HG02938 (cell line): ENCODE measurements around the gene INPP5D.
A peak's percentile ranks its signal among the peaks of the same experiment; 100 is the strongest.
"Not testable (repeated sequence)": the region's sequence is repeated elsewhere in the genome, so short reads cannot be mapped to it uniquely, and the experiment has no call there.

Source experiments
- ATAC-seq: cut with Tn5 transposase; IDR thresholded peaks from one replicate; pipeline ENCODE4 v1.9.1; 2021; ENCODE audit warnings: mild to moderate bottlenecking, moderate library complexity; ENCODE audit not compliant: unreplicated experiment

Gene INPP5D

DNA sequence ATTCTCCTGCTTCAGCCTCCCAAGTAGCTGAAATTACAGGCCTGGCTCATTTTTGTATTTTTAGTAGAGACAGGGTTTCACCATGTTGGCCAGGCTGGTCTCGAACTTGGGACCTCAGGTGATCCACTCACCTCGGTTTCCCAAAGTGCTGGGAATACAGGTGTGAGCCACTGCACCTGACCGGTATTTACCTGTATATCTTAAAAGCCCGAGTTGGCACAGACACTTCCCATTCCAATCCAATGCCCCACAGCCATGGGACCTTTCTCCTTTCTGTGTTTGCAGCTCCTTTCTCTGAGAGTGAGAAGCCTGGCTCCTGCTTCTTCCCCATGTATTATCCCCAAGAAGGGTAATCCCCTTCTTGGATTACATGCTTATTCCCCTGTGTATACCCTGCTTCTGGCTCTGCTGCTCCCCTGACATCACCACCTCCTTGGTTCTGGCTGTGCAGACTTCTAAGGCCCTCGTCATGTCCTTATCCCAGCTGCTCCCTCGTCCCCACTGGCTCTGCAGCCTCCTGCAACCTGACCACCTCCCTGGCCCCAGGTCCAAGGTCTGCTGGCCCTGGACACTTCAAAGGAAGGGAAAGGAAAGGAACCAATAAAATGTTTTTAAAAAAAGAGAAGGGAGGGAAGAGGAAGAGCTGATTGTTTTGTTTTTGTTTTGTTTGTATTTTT is 52.8 kb downstream of the INPP5D start:
- no peak for ATAC-seq

DNA sequence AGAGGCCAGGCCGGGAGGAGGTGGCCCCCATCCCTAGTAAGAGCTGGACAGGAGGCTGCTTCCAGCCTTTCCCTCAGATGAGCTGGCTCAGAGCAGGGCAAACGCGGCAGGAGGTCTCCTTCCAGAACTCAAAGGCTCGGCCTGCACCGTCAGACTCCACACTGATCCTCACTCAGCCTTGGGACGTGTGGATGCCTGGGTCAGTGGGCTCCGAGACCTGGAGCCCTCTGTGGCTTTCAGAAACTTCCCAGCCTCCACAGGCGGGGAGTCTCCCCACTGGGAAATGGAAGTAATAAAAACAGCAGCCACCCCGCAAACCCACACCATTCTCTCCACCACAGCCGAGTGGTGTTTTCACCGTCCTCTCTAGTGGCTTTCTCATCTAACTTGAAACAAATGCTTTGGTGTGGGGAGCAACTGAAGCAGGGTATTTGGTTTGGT is 54.3 kb downstream of the INPP5D start:
- ATAC-seq, result no peak

DNA sequence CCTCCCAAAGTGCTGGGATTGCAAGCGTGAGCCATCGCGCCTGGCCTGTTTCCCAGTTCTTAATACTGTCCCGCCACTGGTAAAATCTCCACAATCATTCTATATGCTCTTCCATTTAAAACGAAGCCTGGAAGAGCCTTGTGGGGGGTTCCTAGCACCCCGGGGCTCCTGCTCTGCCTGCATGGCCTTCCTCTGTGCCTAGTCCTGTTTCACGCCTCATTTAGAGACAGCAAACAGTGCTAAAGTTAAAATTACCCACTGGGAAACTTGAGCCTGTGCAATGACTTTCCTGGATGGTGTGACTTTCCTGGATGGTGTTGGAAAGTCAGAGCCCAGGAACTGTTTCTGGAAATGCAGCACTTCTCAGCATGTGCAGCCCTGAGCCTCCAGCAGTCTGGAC is 55.0 kb downstream of the INPP5D start:
- ATAC-seq, result no peak

DNA sequence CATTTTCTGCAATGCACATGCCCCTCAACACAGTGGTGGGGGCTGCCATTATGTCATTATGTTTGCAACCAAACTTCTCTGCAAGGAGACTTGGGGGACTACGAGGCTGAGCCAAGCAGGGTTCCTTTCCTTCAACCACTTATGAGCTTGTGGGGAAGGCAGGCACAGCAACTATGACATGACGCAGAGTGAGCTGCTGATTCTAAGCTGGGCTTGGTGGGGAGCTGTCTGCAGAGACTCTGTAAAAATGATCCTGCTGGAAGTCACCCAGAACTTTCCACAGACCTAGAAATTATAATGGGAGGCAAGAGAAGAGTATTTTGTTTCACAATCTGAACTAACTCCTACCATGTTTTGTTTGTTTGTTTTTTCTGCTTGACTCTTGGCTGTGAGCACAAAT is 55.6 kb downstream of the INPP5D start:
- ATAC-seq, result no peak

DNA sequence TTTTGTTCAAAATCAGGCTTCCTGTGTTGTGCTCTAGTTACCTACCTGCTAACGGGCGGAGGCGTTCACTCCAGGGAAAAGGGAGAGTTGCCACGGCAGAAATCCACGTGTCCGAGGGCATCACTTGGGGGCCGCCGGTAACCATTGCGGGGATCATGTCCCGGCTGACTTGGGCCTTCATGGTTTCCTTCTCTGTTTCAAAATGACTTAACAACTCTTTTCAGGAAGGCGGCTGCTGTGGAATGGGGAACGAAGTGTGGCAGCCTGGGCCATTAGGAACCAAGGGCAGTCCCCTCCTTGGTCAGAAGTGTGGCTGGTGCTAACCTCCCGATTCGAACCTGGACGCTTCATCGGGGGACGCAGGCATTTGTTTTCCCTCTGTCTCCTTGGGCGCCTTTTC is 56.8 kb downstream of the INPP5D start:
- ATAC-seq, result no peak

DNA sequence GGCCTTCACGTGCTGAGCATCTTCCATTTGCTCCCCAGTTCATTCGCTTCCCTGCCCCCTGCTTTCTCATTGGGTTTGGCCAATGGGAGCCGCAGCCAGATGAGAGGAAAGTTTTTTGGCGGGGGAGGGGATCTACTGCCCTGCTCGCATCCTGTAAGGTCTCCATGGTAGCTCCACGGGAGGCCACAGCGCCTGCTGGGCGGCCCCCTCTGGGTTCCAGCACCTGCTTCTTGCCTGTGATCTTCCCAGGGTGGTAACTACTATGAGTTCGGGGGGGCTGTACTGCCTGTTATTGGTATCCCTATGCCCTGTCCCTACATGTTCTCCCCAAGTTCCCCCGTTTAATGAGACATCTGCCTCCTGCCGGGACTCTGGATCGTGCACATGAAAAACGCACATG is 57.2 kb downstream of the INPP5D start:
- ATAC-seq, result no peak

DNA sequence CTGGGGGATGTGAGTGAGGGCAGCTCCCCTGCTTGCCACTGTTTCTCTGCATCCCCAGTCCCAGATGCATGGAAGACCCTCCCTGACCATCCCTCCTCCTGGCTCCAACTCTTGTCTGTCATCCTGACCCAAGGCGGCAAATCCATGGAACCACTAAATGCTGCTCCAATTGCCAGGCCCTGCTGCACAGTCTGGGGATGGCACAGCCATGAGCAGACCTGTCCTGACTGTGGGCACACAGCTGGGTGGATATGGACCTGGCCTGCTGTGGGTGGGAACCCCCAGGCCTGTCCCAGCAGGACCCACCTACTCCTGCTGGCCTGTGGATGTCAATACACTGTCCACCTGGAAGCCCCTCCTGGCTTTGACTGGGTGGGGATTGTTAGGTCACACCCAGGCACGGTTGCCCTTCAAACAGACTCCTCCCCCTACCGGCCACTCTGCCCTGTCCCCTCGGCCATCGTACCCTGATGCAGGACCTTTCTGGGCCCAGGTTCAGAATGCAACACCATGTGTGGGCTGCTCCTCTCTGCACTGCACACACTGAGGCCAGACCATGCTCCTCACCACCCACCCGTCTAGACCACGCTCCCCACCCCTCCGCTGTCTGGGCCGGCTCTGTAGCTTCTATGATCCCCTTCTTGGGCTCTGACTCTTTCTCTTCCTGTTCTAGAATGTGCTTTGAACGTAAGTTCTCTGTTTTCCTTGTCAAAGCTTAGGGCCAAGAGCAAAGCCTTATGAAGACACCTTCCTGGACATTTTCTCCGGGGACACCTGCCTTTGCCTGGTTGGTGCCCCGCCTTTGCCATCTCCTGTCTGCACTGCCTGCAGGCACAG is 57.9 kb downstream of the INPP5D start:
- no peak for ATAC-seq

DNA sequence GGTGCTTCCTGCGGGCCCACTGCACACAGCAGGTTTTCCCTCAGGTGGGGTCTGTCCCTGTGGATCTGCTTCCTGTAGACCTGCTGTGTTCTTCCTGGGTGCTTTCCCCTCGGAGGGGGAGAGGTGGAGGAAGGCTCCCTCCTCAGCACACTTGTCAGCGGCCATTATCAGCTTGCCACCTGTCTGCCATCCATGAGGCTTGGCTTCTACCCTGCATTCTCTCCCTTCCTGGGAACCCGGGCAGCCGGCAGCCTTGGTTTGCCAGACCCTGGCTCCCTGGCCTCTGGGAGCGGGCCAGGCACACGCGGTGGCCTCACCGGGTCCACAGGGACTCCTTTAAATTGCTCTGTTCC is 58.5 kb downstream of the INPP5D start:
- no peak for ATAC-seq

DNA sequence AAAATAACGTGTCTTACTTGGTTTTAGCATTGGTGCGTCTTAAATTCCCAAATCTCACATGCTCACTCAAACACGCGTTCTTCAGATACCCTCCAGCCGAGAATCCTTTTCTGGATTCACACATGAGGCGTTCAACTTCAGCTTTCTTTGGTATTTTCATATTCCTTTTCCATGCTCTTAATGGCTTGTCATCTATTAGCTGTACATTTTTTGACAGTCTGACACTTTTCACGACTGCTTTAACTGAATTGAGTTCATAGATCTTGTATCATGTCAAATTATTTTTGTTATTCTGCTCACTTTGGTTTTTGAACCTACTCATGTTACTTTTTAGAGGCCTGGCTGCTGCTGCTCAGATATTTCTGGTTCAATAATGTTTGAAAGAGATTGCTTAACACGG is 59.0 kb downstream of the INPP5D start:
- no peak for ATAC-seq

DNA sequence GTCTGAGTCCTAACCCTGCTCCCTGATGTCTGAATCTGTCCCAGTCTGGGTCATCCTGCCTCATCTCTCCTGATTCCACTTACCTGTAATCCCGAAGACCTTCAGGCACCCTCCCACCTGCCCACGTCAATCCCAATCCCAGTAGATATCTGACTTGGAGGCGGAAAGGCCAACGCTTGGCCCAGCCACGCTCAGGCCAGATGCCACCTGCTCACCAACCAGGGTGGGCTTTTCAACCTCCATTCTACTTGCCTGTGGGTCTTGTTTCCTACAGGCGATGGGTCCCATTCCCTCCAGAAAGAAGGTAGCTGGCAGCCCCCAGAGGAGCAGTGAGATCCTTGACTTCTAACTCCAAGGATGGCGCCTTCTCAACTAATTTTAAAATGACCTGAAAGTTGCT is 59.7 kb downstream of the INPP5D start:
- no peak for ATAC-seq

DNA sequence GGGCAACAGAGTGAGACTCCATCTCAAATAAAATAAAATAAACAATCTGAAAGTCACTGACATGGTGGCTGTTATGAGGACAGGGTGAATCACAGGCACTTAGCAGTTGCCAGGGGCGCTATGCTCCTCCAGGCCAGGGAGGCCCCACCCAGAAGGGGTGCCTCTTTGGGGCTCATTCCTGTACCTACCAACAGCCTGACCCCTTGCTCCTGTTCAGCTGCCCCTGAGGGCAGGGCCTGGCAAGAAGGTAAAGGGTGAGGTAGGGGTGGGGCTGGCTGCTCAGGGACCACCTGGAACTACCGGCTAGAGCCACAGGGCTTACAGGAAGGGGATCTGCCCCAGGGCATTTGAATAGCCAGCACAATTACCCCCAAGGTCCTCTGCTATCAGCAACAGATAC is 60.3 kb downstream of the INPP5D start:
- ATAC-seq, result no peak

DNA sequence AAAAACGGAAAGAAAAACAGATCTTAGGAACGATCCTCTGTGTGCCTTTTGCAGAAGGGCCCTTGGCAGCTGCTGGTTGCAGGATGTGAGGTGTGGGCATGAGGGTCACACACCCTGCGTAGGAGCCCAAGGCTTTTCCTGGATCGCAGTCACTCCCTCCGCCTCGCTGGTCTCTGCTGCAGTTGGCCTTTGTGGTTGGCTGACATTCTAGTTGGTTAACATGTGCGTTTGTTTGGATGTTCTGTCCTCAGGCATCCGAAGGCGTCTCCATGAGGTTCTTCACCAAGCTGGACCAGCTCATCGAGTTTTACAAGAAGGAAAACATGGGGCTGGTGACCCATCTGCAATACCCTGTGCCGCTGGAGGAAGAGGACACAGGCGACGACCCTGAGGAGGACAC is 61.7 kb downstream of the INPP5D start:
- no peak for ATAC-seq

DNA sequence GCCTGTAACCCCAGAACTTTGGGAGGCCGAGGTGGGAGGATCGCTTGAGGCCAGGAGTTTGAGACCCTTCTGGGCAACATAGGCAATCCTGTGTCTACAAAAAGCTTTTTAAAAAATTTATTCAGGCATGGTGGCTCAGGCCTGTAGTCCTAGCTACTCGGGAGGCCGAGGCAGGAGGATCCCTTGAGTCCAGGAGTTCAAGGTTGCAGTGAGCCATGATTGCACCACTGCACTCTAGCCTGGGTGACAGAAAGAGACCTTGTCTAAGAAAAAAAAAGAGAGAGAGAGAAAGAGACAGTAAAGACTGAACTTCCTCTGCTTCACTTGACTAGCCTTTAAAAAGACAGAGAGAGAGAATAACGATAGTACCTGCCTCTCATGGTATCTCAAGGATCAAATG is 62.4 kb downstream of the INPP5D start:
- no peak for ATAC-seq

DNA sequence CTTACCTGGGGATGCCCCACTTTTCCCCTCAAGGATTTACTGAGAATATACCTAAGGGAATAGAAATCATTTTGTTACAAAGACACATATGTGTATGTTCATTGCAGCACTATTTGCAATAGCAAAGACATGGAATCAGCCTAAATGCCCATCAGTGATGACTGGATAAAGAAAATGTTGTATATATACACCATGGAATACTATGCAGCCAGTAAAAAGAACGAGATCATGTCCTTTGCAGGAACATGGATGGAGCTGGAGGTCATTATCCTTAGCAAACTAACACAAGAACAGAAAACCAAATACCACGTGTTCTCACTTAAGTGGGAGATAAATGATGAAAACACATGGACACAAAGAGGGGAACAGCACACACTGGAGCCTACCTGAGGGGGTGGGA is 63.4 kb downstream of the INPP5D start:
- not testable (repeated sequence) for ATAC-seq

DNA sequence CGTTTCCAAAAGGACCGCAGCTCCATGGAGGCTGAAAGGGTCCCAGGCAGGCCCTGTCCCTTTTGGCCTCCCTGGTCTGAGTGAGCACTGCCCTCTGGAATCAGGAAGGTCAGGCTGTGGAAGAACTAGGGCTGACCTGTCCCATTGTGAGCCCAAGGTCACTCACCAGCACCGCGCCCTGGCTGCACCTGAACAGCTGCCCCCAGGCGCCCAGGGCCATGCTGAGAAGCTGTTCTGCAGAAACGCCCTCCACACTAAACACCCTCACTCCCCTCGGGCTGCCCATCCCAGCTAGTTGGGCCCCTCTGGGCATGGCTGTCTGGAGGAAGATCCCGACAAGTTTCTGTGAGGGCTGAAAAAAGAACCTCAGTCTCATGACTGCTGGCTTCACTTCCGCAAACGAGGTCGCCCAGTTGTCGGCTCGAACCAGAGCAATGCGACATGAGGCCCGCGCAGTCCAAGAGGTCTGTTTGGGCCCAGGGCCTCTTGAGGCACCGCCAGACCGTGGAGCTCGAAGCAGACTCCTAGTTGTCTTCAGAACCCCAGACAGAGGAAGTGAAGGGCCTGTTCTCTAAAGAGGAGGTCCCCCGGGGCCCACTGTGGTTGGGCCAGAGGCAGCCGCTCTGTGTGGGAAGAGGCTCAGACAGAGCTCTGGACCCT is 64.4 kb downstream of the INPP5D start:
- ATAC-seq, result peak; percentile 90

DNA sequence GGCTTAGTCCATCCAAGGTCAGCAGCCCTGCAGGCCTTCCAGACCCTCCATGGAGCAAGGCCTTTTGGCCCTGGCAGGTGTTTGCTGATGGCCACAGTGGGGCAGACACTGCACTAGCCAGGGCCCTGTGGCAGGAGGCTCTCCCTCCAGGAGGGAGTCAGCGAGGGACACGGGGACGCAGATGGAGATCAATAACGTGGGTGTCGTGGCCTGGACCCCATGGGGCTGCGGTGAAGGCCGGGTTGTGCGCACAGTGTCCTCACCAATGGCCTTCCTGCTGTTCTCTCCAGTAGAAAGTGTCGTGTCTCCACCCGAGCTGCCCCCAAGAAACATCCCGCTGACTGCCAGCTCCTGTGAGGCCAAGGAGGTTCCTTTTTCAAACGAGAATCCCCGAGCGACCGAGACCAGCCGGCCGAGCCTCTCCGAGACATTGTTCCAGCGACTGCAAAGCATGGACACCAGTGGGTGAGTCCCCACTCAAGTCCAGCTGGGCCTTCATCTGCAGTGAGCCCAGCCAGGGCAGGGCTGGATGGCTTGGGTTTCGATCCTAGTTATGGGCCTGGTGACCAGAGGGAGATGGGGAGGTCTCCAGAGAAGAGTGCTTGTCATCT is 65.4 kb downstream of the INPP5D start:
- ATAC-seq, result no peak

DNA sequence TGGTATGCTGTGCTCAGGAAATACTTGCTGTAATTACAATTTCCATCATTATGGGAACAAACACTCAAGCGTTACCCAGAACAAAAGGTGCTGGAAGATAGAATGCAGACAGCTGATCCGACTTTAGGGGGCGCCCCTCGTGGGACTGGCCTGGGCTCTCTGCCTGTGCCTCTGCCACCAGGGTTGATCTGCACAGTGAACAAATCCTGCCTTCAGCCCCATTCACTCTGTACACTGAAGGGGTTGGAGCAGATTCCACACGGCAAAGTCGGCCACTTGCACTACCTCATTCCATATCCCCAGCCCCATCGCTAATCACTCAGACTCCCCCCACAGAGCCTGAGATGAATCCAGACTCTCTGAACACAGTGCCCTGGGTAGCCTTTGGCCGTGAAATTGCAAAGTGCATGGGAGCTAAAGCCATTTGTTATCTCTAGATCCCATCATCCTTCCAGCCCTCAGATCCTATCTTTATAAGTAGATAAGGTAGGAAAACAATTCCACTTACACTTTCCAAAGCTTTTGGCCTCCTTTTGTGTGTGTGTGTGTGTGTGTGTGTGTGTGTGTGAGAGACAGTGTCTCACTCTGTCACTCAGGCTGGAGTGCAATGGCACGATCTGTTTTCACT is 69.3 kb downstream of the INPP5D start:
- no peak for ATAC-seq

DNA sequence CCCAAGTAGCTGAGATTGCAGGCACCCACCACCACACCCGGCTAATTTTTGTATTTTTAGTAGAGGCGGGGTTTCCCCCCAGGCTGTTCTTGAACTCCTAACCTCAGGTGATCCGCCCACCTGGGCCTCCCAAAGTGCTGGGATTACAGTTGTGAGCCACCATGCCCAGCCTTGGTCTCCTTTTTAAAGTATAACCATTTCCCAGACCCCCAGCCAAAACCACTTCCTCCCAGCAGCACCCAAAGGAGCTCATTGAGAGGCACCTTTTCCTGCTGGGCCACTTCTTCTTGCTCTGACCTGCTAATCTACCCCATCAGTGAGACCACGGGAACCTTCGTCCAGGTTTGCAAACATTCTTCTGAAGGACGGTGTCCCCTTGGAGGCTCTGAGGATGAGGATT is 69.9 kb downstream of the INPP5D start:
- ATAC-seq, result no peak

DNA sequence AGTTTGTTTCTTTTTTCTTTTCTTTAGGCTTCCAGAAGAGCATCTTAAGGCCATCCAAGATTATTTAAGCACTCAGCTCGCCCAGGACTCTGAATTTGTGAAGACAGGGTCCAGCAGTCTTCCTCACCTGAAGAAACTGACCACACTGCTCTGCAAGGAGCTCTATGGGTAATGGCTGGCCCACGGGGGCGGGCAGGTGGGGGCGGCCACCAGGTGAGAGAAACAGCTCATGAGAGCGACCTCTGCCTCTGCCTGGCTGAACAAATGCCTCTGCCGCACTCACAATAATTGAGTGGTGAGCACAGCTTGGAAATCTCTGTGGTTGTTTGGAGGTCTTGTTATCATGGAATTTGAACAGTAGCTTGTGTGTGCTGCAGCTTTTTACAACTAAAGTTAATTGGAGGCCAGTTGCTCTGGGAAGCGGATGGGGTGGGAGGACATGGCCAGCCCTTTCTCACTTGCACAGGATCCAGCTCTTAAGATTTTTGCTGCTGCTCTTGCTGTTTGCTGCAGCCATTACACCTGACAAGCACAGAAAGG is 70.4 kb downstream of the INPP5D start:
- ATAC-seq, result no peak

DNA sequence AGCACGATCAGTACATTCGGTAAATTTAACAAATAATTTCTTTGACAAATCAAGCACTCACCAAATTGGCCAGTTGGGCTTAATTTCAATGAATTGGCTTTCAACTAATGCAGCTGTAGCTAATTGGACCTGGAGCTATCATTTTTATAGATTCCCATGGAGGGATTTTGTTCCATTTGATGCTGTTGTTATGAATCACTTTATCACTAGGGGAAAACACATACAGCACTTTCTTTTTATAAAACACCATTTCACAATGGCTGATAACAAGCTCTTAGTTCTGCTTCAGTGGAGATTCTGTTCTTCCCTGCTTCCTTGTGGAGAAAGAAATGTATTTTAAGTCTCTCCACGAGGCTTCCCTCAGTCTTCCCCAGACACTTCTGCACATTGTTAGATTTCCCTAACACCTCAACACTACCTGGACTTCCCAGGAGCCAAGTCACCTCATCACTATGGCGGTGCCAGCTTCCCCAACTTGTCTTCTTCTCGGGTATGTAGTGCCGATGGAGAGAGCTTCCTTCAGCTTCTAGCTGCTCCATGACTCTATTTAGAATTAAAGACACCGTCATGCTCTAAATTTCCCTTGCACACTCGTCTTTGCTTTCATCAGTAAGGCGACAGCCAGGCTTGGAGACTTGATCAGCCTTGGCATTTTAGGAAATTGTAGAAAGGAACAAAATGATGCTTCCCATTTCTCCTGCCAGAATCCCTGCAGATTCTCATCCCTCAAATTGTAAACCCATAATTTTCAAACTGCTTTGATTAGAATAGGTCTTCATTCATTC is 72.0 kb downstream of the INPP5D start:
- ATAC-seq, result no peak
